Peyer's patch (tissue), 4 donors: ENCODE data around the gene BSPRY. TPM values are rescaled to one million over a fixed set of nuclear protein-coding genes. Genes with fewer than 3 reads are reported as not detected.

Experiments used
- DNase-seq, 3 donors: peaks; one replicate each; pipeline ENCODE4 v3.0.0-alpha.2; 2017 to 2019
- H3K27ac ChIP-seq, 4 donors: fragments of 200-600 bp; sonication (generic); one replicate each; pipeline ENCODE4 v1.5.1; 2016 to 2019
- H3K27me3 ChIP-seq, 2 donors: fragments of 200-600 bp; sonication (generic); one replicate each; pipeline ENCODE4 v1.5.1; 2019
- H3K36me3 ChIP-seq, 3 donors: fragments of 200-600 bp; sonication (generic); one replicate each; pipeline ENCODE4 v1.5.1; 2016 to 2019
- H3K4me1 ChIP-seq, 4 donors: fragments of 200-600 bp; sonication (generic); one replicate each; pipeline ENCODE4 v1.5.1; 2016 to 2019
- H3K4me3 ChIP-seq, 4 donors: fragments of 200-600 bp; sonication (generic); 1 replicate in 3 of 4; 2 replicates in 1 of 4; pipeline ENCODE4 v1.5.1; 2016 to 2019; ENCODE audit warnings: mild to moderate bottlenecking in 1 of 4
- H3K9me3 ChIP-seq, 4 donors: fragments of 200-600 bp; sonication (generic); one replicate each; pipeline ENCODE4 v1.5.1; 2016 to 2019; ENCODE audit warnings: mild to moderate bottlenecking in 1 of 4
- CTCF ChIP-seq, 6 experiments: fragments of 450-650 bp in 4 of 6; fragments of 200-600 bp in 2 of 6; sonication (generic) in 1 of 6; IDR thresholded peaks; one replicate each; pipeline ENCODE4 v1.5.1; 2017 to 2019; ENCODE audit warnings: antibody characterized with exemption in 6 of 6, mild to moderate bottlenecking in 3 of 6, moderate library complexity in 1 of 6
- POLR2A ChIP-seq, 2 donors: fragments of 450-650 bp; IDR thresholded peaks; one replicate each; pipeline ENCODE4 v1.5.1; 2017; ENCODE audit warnings: antibody characterized with exemption in 2 of 2, mild to moderate bottlenecking in 2 of 2, moderate library complexity in 2 of 2
- total RNA-seq, 4 donors: library from RNA; depleted of rRNA; stranded (reverse); fragments of >200 nt; gene quantifications; one replicate each; pipeline ENCODE4 v1.1.0, GENCODE V29; 2016

The BSPRY gene
- total RNA-seq, 4 donors from 2014 or later, result 11.6 to 20.8 (median 15.8) TPM

GRCh38 chr9:113341712-113342410 is 7.5 kb upstream of the BSPRY start:
- TF ChIP-seq CTCF (IDR thresholded peaks at IDR 0.05) (no peak), POLR2A (IDR thresholded peaks at IDR 0.05) (no peak)
- no peak overlapping the region for H3K27ac ChIP-seq
- no peak overlapping the region for H3K4me3 ChIP-seq
- DNase-seq, result no peak
- peaks cover 0 to 14% (median 2%) of the 10 kb centered on the region in 4 donors for H3K4me1 ChIP-seq
- no peaks in the 10 kb centered on the region for H3K9me3 ChIP-seq
- H3K36me3 ChIP-seq, result no peaks in the 10 kb centered on the region
- H3K27me3 ChIP-seq, result no peaks in the 10 kb centered on the region

- Histone ChIP-seq H3K27ac (peak overlapping the region in 3 of 4 donors; percentile 4 to 64 (median 27)), H3K9me3 (no peaks in the 10 kb centered on the region), H3K36me3 (no peaks in the 10 kb centered on the region), H3K27me3 (no peaks in the 10 kb centered on the region), H3K4me1 (peaks cover 0 to 14% (median 2%) of the 10 kb centered on the region in 4 donors), H3K4me3 (no peak overlapping the region)
- TF ChIP-seq POLR2A (IDR thresholded peaks at IDR 0.05) (no peak), CTCF (IDR thresholded peaks at IDR 0.05) (no peak)
- peak in 2 of 3 donors; percentile 26 to 76 for DNase-seq
These were observed 5.6 kb upstream of the BSPRY start for GRCh38 chr9:113343732-113344231.

GRCh38 chr9:113345190-113345589 is 4.2 kb upstream of the BSPRY start:
- no peaks in the 10 kb centered on the region for H3K27me3 ChIP-seq
- no peaks in the 10 kb centered on the region for H3K36me3 ChIP-seq
- TF ChIP-seq POLR2A (IDR thresholded peaks at IDR 0.05) (no peak), CTCF (IDR thresholded peaks at IDR 0.05) (peak in 1 of 6 experiments; percentile 6)
- no peak overlapping the region for H3K4me3 ChIP-seq
- no peak for DNase-seq
- H3K9me3 ChIP-seq, result no peaks in the 10 kb centered on the region
- peaks cover 0 to 24% (median 3%) of the 10 kb centered on the region in 4 donors for H3K4me1 ChIP-seq
- H3K27ac ChIP-seq, result peak overlapping the region in 1 of 4 donors; percentile 53

GRCh38 chr9:113345671-113346070 is 3.7 kb upstream of the BSPRY start:
- no peaks in the 10 kb centered on the region for H3K27me3 ChIP-seq
- no peak overlapping the region for H3K4me3 ChIP-seq
- peaks cover 0 to 27% (median 5%) of the 10 kb centered on the region in 4 donors for H3K4me1 ChIP-seq
- no peaks in the 10 kb centered on the region for H3K9me3 ChIP-seq
- TF ChIP-seq POLR2A (IDR thresholded peaks at IDR 0.05) (no peak), CTCF (IDR thresholded peaks at IDR 0.05) (no peak)
- no peaks in the 10 kb centered on the region for H3K36me3 ChIP-seq
- peak overlapping the region in 1 of 4 donors; percentile 53 for H3K27ac ChIP-seq
- no peak for DNase-seq

- DNase-seq, result no peak
- Histone ChIP-seq H3K4me1 (peaks cover 0 to 23% (median 7%) of the 10 kb centered on the region in 4 donors), H3K4me3 (no peak overlapping the region), H3K36me3 (no peaks in the 10 kb centered on the region), H3K27me3 (no peaks in the 10 kb centered on the region), H3K27ac (peak overlapping the region in 1 of 4 donors; percentile 65), H3K9me3 (no peaks in the 10 kb centered on the region)
- TF ChIP-seq POLR2A (IDR thresholded peaks at IDR 0.05) (no peak), CTCF (IDR thresholded peaks at IDR 0.05) (no peak)
These were observed 904 bp upstream of the BSPRY start for GRCh38 chr9:113348437-113348836.
